ENCODE measurements around the gene TSFM. TPM values are rescaled to one million over a fixed set of nuclear protein-coding genes. Genes with fewer than 3 reads are reported as not detected.

The TSFM gene
- total and polyA plus RNA-seq, 9 of the 15 experiments (the other 6 are each of a cell fraction or from before 2014, with no cell fraction given) = 44.6 to 198 (median 60.2) TPM

GRCh38 chr12:57744194-57744776, 38.3 kb upstream of the TSFM start (continued):
- TF ChIP-seq, protein P1, sequence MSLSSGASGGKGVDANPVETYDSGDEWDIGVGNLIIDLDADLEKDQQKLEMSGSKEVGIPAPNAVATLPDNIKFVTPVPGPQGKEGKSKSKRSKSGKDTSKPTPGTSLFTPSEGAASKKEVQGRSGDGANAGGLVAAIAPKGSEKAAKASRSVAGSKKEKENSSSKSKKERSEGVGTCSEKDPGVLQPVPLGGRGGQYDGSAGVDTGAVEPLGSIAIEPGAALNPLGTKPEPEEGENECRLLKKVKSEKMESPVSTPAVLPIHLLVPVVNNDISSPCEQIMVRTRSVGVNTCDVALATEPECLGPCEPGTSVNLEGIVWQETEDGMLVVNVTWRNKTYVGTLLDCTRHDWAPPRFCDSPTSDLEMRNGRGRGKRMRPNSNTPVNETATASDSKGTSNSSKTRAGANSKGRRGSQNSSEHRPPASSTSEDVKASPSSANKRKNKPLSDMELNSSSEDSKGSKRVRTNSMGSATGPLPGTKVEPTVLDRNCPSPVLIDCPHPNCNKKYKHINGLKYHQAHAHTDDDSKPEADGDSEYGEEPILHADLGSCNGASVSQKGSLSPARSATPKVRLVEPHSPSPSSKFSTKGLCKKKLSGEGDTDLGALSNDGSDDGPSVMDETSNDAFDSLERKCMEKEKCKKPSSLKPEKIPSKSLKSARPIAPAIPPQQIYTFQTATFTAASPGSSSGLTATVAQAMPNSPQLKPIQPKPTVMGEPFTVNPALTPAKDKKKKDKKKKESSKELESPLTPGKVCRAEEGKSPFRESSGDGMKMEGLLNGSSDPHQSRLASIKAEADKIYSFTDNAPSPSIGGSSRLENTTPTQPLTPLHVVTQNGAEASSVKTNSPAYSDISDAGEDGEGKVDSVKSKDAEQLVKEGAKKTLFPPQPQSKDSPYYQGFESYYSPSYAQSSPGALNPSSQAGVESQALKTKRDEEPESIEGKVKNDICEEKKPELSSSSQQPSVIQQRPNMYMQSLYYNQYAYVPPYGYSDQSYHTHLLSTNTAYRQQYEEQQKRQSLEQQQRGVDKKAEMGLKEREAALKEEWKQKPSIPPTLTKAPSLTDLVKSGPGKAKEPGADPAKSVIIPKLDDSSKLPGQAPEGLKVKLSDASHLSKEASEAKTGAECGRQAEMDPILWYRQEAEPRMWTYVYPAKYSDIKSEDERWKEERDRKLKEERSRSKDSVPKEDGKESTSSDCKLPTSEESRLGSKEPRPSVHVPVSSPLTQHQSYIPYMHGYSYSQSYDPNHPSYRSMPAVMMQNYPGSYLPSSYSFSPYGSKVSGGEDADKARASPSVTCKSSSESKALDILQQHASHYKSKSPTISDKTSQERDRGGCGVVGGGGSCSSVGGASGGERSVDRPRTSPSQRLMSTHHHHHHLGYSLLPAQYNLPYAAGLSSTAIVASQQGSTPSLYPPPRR (CRISPR knock-in tag; IDR thresholded peaks at IDR 0.05; ENCODE audit: borderline replicate concordance) = peak; percentile 75; the same call in 1 of the 2 replicates
- no peak for TF ChIP-seq IFI16 (CRISPR knock-in tag; IDR thresholded peaks at IDR 0.05)
- peak; percentile 74; the same call in 1 of the 2 replicates for TF ChIP-seq ZNF766 (CRISPR knock-in tag; conservative IDR thresholded peaks at IDR 0.05)
- TF ChIP-seq ESRRA (IDR thresholded peaks at IDR 0.05; ENCODE audit: borderline replicate concordance, low read depth) = 0 out of 2 replicates have a peak, but pooled peaks have one; percentile 47
- TF ChIP-seq PRMT5 (CRISPR knock-in tag; IDR thresholded peaks at IDR 0.05) = no peak
- TF ChIP-seq ATF1 (CRISPR knock-in tag; IDR thresholded peaks at IDR 0.05) = peak; percentile 89
- TF ChIP-seq ATF1 (tag; IDR thresholded peaks at IDR 0.05) = peak; percentile 99
- TF ChIP-seq DACH1 (IDR thresholded peaks at IDR 0.05; ENCODE audit: partially characterized antibody) = peak; percentile 8
- TF ChIP-seq, protein P2, sequence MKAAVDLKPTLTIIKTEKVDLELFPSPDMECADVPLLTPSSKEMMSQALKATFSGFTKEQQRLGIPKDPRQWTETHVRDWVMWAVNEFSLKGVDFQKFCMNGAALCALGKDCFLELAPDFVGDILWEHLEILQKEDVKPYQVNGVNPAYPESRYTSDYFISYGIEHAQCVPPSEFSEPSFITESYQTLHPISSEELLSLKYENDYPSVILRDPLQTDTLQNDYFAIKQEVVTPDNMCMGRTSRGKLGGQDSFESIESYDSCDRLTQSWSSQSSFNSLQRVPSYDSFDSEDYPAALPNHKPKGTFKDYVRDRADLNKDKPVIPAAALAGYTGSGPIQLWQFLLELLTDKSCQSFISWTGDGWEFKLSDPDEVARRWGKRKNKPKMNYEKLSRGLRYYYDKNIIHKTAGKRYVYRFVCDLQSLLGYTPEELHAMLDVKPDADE (conservative IDR thresholded peaks at IDR 0.05; ENCODE audit: control insufficient read depth, low read depth, low read length) = no peak
- TF ChIP-seq ZNF140 (CRISPR knock-in tag; IDR thresholded peaks at IDR 0.05) = no peak
- TF ChIP-seq TCF7L2 (IDR thresholded peaks at IDR 0.05; ENCODE audit: low read depth, low read length) = no peak
- 0 out of 2 replicates have a peak, but pooled peaks have one; percentile 48 for TF ChIP-seq ZNF175 (CRISPR knock-in tag; IDR thresholded peaks at IDR 0.05; ENCODE audit: low read depth)
- no peak for TF ChIP-seq ZNF146 (CRISPR knock-in tag; IDR thresholded peaks at IDR 0.05; ENCODE audit: unreplicated experiment)
- TF ChIP-seq, protein P3, sequence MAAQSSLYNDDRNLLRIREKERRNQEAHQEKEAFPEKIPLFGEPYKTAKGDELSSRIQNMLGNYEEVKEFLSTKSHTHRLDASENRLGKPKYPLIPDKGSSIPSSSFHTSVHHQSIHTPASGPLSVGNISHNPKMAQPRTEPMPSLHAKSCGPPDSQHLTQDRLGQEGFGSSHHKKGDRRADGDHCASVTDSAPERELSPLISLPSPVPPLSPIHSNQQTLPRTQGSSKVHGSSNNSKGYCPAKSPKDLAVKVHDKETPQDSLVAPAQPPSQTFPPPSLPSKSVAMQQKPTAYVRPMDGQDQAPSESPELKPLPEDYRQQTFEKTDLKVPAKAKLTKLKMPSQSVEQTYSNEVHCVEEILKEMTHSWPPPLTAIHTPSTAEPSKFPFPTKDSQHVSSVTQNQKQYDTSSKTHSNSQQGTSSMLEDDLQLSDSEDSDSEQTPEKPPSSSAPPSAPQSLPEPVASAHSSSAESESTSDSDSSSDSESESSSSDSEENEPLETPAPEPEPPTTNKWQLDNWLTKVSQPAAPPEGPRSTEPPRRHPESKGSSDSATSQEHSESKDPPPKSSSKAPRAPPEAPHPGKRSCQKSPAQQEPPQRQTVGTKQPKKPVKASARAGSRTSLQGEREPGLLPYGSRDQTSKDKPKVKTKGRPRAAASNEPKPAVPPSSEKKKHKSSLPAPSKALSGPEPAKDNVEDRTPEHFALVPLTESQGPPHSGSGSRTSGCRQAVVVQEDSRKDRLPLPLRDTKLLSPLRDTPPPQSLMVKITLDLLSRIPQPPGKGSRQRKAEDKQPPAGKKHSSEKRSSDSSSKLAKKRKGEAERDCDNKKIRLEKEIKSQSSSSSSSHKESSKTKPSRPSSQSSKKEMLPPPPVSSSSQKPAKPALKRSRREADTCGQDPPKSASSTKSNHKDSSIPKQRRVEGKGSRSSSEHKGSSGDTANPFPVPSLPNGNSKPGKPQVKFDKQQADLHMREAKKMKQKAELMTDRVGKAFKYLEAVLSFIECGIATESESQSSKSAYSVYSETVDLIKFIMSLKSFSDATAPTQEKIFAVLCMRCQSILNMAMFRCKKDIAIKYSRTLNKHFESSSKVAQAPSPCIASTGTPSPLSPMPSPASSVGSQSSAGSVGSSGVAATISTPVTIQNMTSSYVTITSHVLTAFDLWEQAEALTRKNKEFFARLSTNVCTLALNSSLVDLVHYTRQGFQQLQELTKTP (IDR thresholded peaks at IDR 0.05; ENCODE audit: low read depth in 1 of 2, partially characterized antibody in 2 of 2) = no peak
- no peak for TF ChIP-seq SREBF2 (CRISPR knock-in tag; IDR thresholded peaks at IDR 0.05)

Data from K562 (cell line).